Suprapubic skin (tissue), 4 donors: ENCODE results near the gene DTNA. TPM values are rescaled to one million over a fixed set of nuclear protein-coding genes. Genes with fewer than 3 reads are reported as not detected.
A peak's percentile ranks its signal among the peaks of the same experiment; 100 is the strongest.

Source experiments
- DNase-seq, 2 donors: peaks; one replicate each; pipeline ENCODE4 v3.0.0-alpha.2; 2019; ENCODE audit warnings: low spot score in 2 of 2
- H3K27ac ChIP-seq: fragments of 200-600 bp; sonication (generic); one replicate; pipeline ENCODE4 v1.5.1; 2019
- H3K27me3 ChIP-seq: fragments of 200-600 bp; sonication (generic); one replicate; pipeline ENCODE4 v1.5.1; 2019
- H3K36me3 ChIP-seq: fragments of 200-600 bp; sonication (generic); one replicate; pipeline ENCODE4 v1.5.1; 2019
- H3K4me1 ChIP-seq: fragments of 200-600 bp; sonication (generic); one replicate; pipeline ENCODE4 v1.5.1; 2019
- H3K4me3 ChIP-seq: fragments of 200-600 bp; sonication (generic); one replicate; pipeline ENCODE4 v1.5.1; 2019; ENCODE audit warnings: mild to moderate bottlenecking
- H3K9me3 ChIP-seq: fragments of 200-600 bp; sonication (generic); one replicate; pipeline ENCODE4 v1.5.1; 2019
- CTCF ChIP-seq, 2 donors: fragments of 200-600 bp in 1 of 2; fragments of 450-650 bp in 1 of 2; sonication (generic) in 1 of 2; IDR thresholded peaks; one replicate each; pipeline ENCODE4 v1.5.1; 2016 to 2019; ENCODE audit warnings: antibody characterized with exemption in 2 of 2, mild to moderate bottlenecking in 1 of 2, moderate library complexity in 1 of 2
- EP300 ChIP-seq: sonication (generic); formaldehyde crosslinking; IDR thresholded peaks from one replicate; pipeline ENCODE4 v1.6.1; 2017; ENCODE audit warnings: antibody characterized with exemption
- POLR2A ChIP-seq, 2 donors: fragments of 450-650 bp; IDR thresholded peaks; one replicate each; pipeline ENCODE4 v1.6.1; 2017; ENCODE audit warnings: antibody characterized with exemption in 2 of 2, mild to moderate bottlenecking in 2 of 2, moderate library complexity in 2 of 2
- POLR2AphosphoS5 ChIP-seq, 3 donors: sonication (generic); formaldehyde crosslinking; IDR thresholded peaks; one replicate each; pipeline ENCODE4 v1.6.1; 2017; ENCODE audit warnings: antibody characterized with exemption in 3 of 3
- WGBS: methylation state at CpG from one replicate; pipeline ENCODE4 v1.1.5; 2018; 5-methylcytosine and 5-hydroxymethylcytosine counted together
- total RNA-seq, 4 donors: library from RNA; depleted of rRNA; stranded (reverse); fragments of >200 nt; gene quantifications; one replicate each; pipeline ENCODE4 v1.1.0, GENCODE V29; 2016

Gene DTNA
- total RNA-seq, 4 donors from 2014 or later, result 3.0 to 15.9 (median 5.1) TPM

- DNase-seq, result no peak
- Histone ChIP-seq H3K27ac (no peak overlapping the region), H3K4me3 (no peak overlapping the region), H3K27me3 (no peaks in the 10 kb centered on the region), H3K9me3 (no peaks in the 10 kb centered on the region), H3K36me3 (no peaks in the 10 kb centered on the region), H3K4me1 (peaks cover 5% of the 10 kb centered on the region)
- no peak for TF ChIP-seq EP300
- no peak for TF ChIP-seq CTCF (IDR thresholded peaks at IDR 0.05)
- no peak for TF ChIP-seq POLR2A (IDR thresholded peaks at IDR 0.05)
- no peak for TF ChIP-seq POLR2AphosphoS5 (IDR thresholded peaks at IDR 0.05)
- 93% methylated on average over 3 of the region's 3 CpGs for WGBS
Observed at GRCh38 chr18:34702814-34703213, 7.3 kb upstream of the DTNA start.

DNA sequence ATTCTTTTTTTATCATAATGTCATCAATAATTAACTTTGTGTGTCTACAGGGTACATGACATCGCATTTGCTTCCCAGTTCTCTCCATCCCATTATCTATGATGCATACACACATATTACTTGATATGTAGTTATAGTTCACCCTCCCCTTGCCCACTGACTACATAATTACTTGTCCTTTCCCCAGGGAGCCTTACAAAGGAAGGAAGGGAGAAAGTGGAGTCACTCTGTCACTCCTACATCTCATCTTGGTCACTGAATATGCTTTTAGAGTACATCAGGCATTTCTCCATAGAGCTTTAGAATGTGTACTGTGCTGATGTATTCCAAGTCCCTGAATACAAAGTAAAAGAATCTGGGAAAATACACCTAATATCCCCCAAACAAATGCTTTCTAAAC is 6.0 kb upstream of the DTNA start:
- WGBS, result 91% methylated on average over 1 of the region's 1 CpG
- Histone ChIP-seq H3K9me3 (no peaks in the 10 kb centered on the region), H3K4me1 (peaks cover 13% of the 10 kb centered on the region), H3K27me3 (no peaks in the 10 kb centered on the region), H3K4me3 (no peak overlapping the region), H3K36me3 (no peaks in the 10 kb centered on the region), H3K27ac (no peak overlapping the region)
- TF ChIP-seq EP300 (no peak), POLR2AphosphoS5 (IDR thresholded peaks at IDR 0.05) (no peak), CTCF (IDR thresholded peaks at IDR 0.05) (no peak), POLR2A (IDR thresholded peaks at IDR 0.05) (no peak)
- no peak for DNase-seq

GRCh38 chr18:34704823-34705222 is 5.3 kb upstream of the DTNA start:
- peaks cover 19% of the 10 kb centered on the region for H3K4me1 ChIP-seq
- 78% methylated on average over 2 of the region's 2 CpGs for WGBS
- no peak for TF ChIP-seq CTCF (IDR thresholded peaks at IDR 0.05)
- TF ChIP-seq EP300, result no peak
- TF ChIP-seq POLR2A (IDR thresholded peaks at IDR 0.05), result no peak
- TF ChIP-seq POLR2AphosphoS5 (IDR thresholded peaks at IDR 0.05), result no peak
- no peak overlapping the region for H3K27ac ChIP-seq
- no peak overlapping the region for H3K4me3 ChIP-seq
- DNase-seq, result no peak
- no peaks in the 10 kb centered on the region for H3K9me3 ChIP-seq
- no peaks in the 10 kb centered on the region for H3K36me3 ChIP-seq
- H3K27me3 ChIP-seq, result no peaks in the 10 kb centered on the region

DNA sequence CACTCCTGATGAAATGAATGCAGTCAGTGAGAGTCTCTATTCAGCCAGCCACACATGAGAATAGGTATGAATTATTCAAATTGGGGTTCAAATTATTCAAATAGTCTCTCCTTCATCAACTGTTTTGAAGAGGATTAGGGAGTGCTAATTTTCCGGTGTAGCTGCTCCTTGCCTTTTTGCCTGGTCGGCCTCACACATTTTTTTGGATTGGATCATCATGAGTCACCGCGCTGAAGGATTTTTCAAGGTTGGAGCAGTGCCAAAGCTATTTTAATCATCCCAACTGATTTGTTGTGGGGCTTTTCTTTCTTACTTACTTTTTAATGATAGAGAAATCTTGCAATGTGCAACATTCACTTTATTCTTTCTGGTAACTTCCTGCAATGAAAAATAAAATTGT is 2.4 kb upstream of the DTNA start:
- DNase-seq, result peak in 1 of 2 donors; percentile 64
- Histone ChIP-seq H3K27me3 (no peaks in the 10 kb centered on the region), H3K4me1 (peaks cover 33% of the 10 kb centered on the region)

DNA sequence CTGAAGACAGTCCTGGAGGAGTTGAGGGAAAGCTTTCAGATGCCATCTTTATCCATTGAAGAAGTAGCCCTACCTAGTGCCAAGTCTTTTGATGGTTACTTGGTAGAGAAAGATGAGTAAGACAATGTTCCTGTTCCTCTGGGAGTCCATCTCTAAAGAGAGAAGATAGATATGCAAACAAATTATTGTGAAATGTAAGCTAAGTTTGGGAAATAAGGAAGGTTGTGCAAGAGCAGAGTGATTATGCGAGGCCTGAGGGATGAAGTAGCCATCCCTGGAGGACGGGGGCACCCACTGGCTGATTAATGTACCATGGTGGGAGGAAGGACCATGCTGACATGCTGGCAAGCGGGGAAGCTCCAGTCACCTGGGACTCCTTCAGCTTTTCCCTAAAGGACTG is 994 bp upstream of the DTNA start:
- 63% methylated on average over 3 of the region's 3 CpGs for WGBS
- no peaks in the 10 kb centered on the region for H3K9me3 ChIP-seq
- no peaks in the 10 kb centered on the region for H3K36me3 ChIP-seq
- TF ChIP-seq POLR2AphosphoS5 (IDR thresholded peaks at IDR 0.05), result peak in 2 of 3 donors; percentile 59 to 75
- no peak for TF ChIP-seq CTCF (IDR thresholded peaks at IDR 0.05)
- TF ChIP-seq EP300, result no peak
- no peak overlapping the region for H3K4me3 ChIP-seq
- peak overlapping the region; percentile 76 for H3K27ac ChIP-seq
- peaks cover 33% of the 10 kb centered on the region for H3K4me1 ChIP-seq
- H3K27me3 ChIP-seq, result no peaks in the 10 kb centered on the region
- peak in 1 of 2 donors; percentile 68 for DNase-seq

More for the DNA sequence above, 2.4 kb upstream of the DTNA start:
- Histone ChIP-seq H3K4me3 (no peak overlapping the region), H3K36me3 (no peaks in the 10 kb centered on the region), H3K27ac (no peak overlapping the region), H3K9me3 (no peaks in the 10 kb centered on the region)
- TF ChIP-seq POLR2A (IDR thresholded peaks at IDR 0.05) (no peak), EP300 (no peak), CTCF (IDR thresholded peaks at IDR 0.05) (no peak), POLR2AphosphoS5 (IDR thresholded peaks at IDR 0.05) (no peak)
- WGBS, result 4% methylated on average over 4 of the region's 4 CpGs
